ENCODE results near the gene CACNA2D1.

CACNA2D1 gene

GRCh38 chr7:82464372-82464771 lies 20.8 kb upstream of the CACNA2D1 start:
- no peak for TF ChIP-seq SIN3A (IDR thresholded peaks at IDR 0.05; ENCODE audit: borderline replicate concordance, insufficient read depth, low read length)
- TF ChIP-seq FOXP2 (optimal IDR thresholded peaks at IDR 0.05; ENCODE audit: borderline replicate concordance, extremely low read depth, extremely low read length, insufficient read depth), result no peak
- no peak for TF ChIP-seq REST (IDR thresholded peaks at IDR 0.05; ENCODE audit: insufficient read depth in 1 of 2, low read depth in 2 of 2, low read length in 2 of 2)
- TF ChIP-seq POLR2AphosphoS5 (IDR thresholded peaks at IDR 0.05; ENCODE audit: low read depth, low read length), result no peak
- no peak for TF ChIP-seq TAF1 (IDR thresholded peaks at IDR 0.05; ENCODE audit: borderline replicate concordance, insufficient read depth, low read length)

GRCh38 chr7:82455295-82455694 lies 11.7 kb upstream of the CACNA2D1 start:
- TF ChIP-seq REST (IDR thresholded peaks at IDR 0.05; ENCODE audit: insufficient read depth in 1 of 2, low read depth in 2 of 2, low read length in 2 of 2) (no peak), SIN3A (IDR thresholded peaks at IDR 0.05; ENCODE audit: borderline replicate concordance, insufficient read depth, low read length) (no peak), TAF1 (IDR thresholded peaks at IDR 0.05; ENCODE audit: borderline replicate concordance, insufficient read depth, low read length) (no peak), POLR2AphosphoS5 (IDR thresholded peaks at IDR 0.05; ENCODE audit: low read depth, low read length) (no peak), FOXP2 (optimal IDR thresholded peaks at IDR 0.05; ENCODE audit: borderline replicate concordance, extremely low read depth, extremely low read length, insufficient read depth) (no peak)

GRCh38 chr7:82450759-82451158 lies 7.2 kb upstream of the CACNA2D1 start:
- TF ChIP-seq TAF1 (IDR thresholded peaks at IDR 0.05; ENCODE audit: borderline replicate concordance, insufficient read depth, low read length), result no peak
- no peak for TF ChIP-seq FOXP2 (optimal IDR thresholded peaks at IDR 0.05; ENCODE audit: borderline replicate concordance, extremely low read depth, extremely low read length, insufficient read depth)
- TF ChIP-seq SIN3A (IDR thresholded peaks at IDR 0.05; ENCODE audit: borderline replicate concordance, insufficient read depth, low read length), result no peak
- TF ChIP-seq POLR2AphosphoS5 (IDR thresholded peaks at IDR 0.05; ENCODE audit: low read depth, low read length), result no peak

DNA sequence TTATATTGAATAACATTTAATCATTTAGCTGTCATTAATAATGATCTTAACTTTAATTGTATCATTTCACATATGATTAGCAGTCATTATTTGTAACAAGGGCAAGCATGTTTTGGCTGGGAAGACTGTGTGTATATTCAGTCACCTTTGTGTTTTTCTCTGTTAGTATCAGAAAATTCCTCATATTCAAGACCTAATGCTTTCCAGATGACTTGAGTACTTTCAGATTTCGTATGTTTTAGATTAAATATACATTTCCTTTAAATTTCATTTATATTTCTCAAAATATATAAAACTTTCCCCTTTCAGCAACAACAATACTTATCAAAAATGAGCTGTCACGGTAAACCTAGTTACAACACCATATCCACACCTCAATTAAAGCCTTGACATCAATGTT lies 6.3 kb upstream of the CACNA2D1 start:
- TF ChIP-seq FOXP2 (optimal IDR thresholded peaks at IDR 0.05; ENCODE audit: borderline replicate concordance, extremely low read depth, extremely low read length, insufficient read depth), result no peak
- no peak for TF ChIP-seq POLR2AphosphoS5 (IDR thresholded peaks at IDR 0.05; ENCODE audit: low read depth, low read length)
- no peak for TF ChIP-seq TAF1 (IDR thresholded peaks at IDR 0.05; ENCODE audit: borderline replicate concordance, insufficient read depth, low read length)
- no peak for TF ChIP-seq REST (IDR thresholded peaks at IDR 0.05; ENCODE audit: insufficient read depth in 1 of 2, low read depth in 2 of 2, low read length in 2 of 2)
- no peak for TF ChIP-seq SIN3A (IDR thresholded peaks at IDR 0.05; ENCODE audit: borderline replicate concordance, insufficient read depth, low read length)

DNA sequence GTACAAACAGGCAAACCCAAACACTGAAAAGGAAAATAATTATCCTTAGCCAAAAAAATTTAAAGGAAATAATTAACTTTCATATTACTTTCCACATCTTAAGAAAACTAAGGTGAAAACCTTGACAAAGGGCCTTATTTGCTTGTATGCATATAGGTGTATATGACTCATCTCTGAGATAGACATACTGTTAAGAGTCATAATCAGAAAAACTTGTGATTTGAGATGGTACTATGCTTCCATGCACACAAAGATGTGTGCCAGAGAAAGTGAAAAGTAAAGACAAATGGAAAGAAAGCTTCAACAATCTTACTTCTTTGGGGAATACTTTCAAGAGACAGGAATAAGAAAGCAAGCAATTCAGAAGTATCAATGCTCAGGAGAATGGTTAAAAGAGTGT lies 3.3 kb upstream of the CACNA2D1 start:
- TF ChIP-seq POLR2AphosphoS5 (IDR thresholded peaks at IDR 0.05; ENCODE audit: low read depth, low read length) (no peak), FOXP2 (optimal IDR thresholded peaks at IDR 0.05; ENCODE audit: borderline replicate concordance, extremely low read depth, extremely low read length, insufficient read depth) (no peak), TAF1 (IDR thresholded peaks at IDR 0.05; ENCODE audit: borderline replicate concordance, insufficient read depth, low read length) (no peak)

DNA sequence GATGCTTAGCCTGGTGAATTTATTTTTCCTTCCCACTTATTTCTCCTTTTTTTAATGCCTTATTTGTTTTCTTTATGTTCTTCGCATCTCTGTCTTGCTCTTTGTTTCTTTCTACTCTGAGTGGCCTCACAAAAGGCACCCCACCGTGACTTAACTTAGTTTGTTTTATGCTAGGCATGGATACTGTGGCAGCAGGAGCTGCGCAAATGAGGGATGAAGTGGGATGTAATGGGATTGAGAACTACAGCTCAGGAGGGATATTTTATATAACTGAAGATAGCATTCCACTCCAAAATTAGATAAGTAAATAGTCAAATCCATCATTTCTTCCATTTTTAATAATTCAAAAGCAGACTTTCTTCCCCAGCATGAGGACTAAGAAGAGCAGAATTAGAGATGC lies 1.7 kb upstream of the CACNA2D1 start:
- TF ChIP-seq REST (IDR thresholded peaks at IDR 0.05; ENCODE audit: insufficient read depth in 1 of 2, low read depth in 2 of 2, low read length in 2 of 2) (no peak), FOXP2 (optimal IDR thresholded peaks at IDR 0.05; ENCODE audit: borderline replicate concordance, extremely low read depth, extremely low read length, insufficient read depth) (no peak), TAF1 (IDR thresholded peaks at IDR 0.05; ENCODE audit: borderline replicate concordance, insufficient read depth, low read length) (no peak), SIN3A (IDR thresholded peaks at IDR 0.05; ENCODE audit: borderline replicate concordance, insufficient read depth, low read length) (no peak)
